GM18526 (cell line): ENCODE results near the gene PCDHB11.
"Not testable (repeated sequence)": the region's sequence is repeated elsewhere in the genome, so short reads cannot be mapped to it uniquely, and the experiment has no call there.

Source experiments
- POLR2A ChIP-seq: IDR thresholded peaks from 3 replicates; pipeline ENCODE4 v1.6.1; 2011; ENCODE audit not compliant: insufficient read length; ENCODE audit errors: extremely low read depth

PCDHB11 gene

DNA sequence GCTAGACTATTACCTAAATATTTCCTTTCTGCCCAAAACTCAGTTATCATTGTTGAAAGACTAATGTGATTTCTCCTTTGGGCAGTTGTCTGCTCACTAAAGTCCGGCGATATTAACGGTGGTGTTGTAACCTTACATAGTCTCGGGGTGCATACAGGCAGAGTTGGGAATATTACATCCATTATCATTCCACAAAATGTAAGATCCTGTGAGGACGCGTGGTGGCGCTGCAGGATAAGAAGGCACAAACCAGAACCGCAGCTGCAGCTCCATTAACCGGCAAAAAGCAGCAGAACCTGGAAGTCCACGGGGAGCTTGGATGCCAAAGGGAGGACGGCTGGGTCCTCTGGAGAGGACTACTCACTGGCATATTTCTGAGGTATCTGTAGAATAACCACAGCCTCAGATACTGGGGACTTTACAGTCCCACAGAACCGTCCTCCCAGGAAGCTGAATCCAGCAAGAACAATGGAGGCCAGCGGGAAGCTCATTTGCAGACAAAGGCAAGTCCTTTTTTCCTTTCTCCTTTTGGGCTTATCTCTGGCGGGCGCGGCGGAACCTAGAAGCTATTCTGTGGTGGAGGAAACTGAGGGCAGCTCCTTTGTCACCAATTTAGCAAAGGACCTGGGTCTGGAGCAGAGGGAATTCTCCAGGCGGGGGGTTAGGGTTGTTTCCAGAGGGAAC, 14.4 kb downstream of the PCDHB11 start, which contains the start of gene PCDHB13:
Gene PCDHB13, plus strand, starts transcription at position 264 of the 684 bp plus-strand sequence. Its CDS starts 205 bp downstream, at position 469.
- not testable (repeated sequence) for TF ChIP-seq POLR2A

DNA sequence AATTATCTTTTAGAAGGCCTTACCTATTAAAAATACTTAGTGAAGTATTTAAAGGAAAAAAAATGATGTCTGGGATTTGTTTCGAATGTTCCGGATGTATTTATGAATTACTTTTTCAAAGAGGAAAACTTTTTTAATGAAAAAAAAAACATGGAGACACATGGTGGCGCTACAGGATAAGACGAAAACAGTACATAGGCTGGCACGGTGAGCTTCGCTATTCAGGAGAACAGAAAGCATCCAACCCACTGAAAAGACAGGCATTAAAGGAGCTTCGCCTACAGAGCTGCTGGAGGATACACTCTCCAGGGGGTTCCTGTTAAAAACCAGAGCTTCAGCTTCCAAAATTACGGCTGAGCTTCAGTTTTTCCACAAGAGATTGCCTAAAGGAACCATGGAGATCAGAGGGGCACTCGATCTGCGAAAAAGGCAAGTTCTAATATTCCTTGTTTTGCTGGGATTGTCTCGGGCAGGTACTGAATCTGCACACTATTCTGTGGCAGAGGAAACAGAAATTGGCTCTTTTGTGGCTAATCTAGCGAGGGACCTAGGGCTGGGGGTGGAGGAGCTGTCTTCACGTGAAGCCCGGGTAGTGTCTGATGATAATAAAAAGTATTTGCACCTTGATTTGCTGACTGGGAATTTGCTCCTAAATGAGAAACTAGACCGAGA, 23.8 kb downstream of the PCDHB11 start, which contains the start of gene PCDHB14:
Gene PCDHB14, plus strand, starts transcription at position 232 of the 672 bp plus-strand sequence. Its CDS starts 163 bp downstream, at position 395.
- no peak for TF ChIP-seq POLR2A

DNA sequence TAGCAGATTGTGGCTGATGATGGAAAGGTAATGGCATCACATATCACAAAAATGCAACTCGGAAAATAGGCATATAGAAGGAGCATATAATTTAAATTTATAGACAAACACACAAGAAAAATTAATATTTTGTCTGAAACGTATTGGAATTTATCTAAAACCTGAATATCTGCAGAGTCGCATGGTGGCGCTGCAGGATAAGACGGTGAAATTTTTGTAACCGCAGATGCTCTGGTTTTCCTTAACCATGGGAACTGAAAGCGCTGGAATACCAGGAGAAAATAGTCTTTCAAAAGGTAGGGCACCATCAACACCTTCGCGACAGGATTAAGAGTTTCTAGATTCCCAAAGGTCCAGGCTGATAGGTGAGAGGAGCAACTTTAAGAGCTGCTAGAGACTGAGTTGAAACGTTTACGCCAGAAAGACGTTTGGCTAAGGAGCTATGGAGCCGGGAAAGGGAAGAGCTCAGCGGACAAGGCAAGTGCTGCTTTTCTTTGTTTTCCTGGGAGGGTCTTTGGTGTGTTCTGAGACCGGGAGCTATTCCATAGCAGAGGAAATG, 34.8 kb downstream of the PCDHB11 start:
- TF ChIP-seq POLR2A: no peak

GRCh38 chr5:141236516-141237313, 37.3 kb downstream of the PCDHB11 start:
- TF ChIP-seq POLR2A: no peak

DNA sequence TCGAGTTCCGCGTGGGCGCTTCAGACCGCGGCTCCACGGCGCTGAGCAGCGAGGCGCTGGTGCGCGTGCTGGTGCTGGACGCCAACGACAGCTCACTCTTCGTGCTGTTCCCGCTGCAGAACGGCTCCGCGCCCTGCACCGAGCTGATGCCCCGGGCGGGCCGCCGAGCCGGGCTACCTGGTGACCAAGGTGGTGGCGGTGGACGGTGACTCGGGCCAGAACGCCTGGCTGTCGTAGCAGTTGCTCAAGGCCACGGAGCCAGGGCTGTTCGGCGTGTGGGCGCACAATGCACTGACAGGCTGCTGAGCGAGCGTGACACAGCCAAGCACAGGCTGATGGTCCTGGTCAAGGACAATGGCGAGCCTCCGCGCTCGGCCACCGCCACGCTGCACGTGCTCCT, 42.1 kb downstream of the PCDHB11 start:
- no peak for TF ChIP-seq POLR2A

GRCh38 chr5:141245250-141245717, 45.9 kb downstream of the PCDHB11 start, which contains the start of gene PCDHB15:
Gene PCDHB15 (plus strand): TSS chr5:141245395. CDS start chr5:141245579, 184 bp downstream.
- TF ChIP-seq POLR2A: no peak

DNA sequence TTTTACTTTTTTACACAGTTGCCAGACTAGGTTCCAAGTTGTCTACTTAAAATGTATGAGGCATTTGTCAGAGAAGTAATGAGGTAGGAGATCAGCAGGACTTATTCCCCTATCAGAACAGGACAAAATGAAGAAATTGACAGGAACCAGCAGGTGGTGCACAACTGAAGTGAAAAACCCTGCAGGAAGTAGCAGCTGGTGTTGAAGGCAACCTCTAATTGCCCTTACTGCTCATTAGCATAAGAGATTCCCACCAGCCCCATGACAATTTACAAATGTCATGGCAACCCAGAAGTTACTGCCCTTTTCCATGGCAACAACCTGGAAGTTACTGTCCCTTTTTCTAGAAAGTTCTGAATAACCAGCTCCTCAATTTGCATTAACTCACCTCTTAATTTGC, 51.1 kb downstream of the PCDHB11 start:
- TF ChIP-seq POLR2A: no peak
